Endothelial cell (in vitro differentiated cells): Measurements from ENCODE around the gene SMARCD1. TPM values are rescaled to one million over a fixed set of nuclear protein-coding genes. Genes with fewer than 3 reads are reported as not detected.
A peak's percentile ranks its signal among the peaks of the same experiment; 100 is the strongest.
"Not testable (repeated sequence)": the region's sequence is repeated elsewhere in the genome, so short reads cannot be mapped to it uniquely, and the experiment has no call there.

Experiments
- DNase-seq: peaks from one replicate; pipeline ENCODE4 v3.0.0; 2021; ENCODE audit warnings: low spot score
- H3K27ac Mint-ChIP-seq: one replicate; pipeline ENCODE4 v1.8.0; 2021; ENCODE audit warnings: mixed read lengths, inconsistent platforms; ENCODE audit not compliant: unreplicated experiment
- H3K27me3 Mint-ChIP-seq: one replicate; pipeline ENCODE4 v1.8.0; 2021; ENCODE audit warnings: mild to moderate bottlenecking, moderate library complexity, mixed read lengths, inconsistent platforms; ENCODE audit not compliant: unreplicated experiment
- H3K36me3 Mint-ChIP-seq: one replicate; pipeline ENCODE4 v1.8.0; 2021; ENCODE audit warnings: mild to moderate bottlenecking, low read depth, mixed read lengths, inconsistent platforms; ENCODE audit not compliant: unreplicated experiment
- H3K4me1 Mint-ChIP-seq: one replicate; pipeline ENCODE4 v1.8.0; 2021; ENCODE audit warnings: mild to moderate bottlenecking, mixed read lengths, inconsistent platforms; ENCODE audit not compliant: unreplicated experiment
- H3K4me3 Mint-ChIP-seq: one replicate; pipeline ENCODE4 v1.8.0; 2021; ENCODE audit warnings: mild to moderate bottlenecking, mixed read lengths, inconsistent platforms; ENCODE audit not compliant: unreplicated experiment
- H3K9me3 Mint-ChIP-seq: one replicate; pipeline ENCODE4 v1.8.0; 2021; ENCODE audit warnings: mixed read lengths, inconsistent platforms; ENCODE audit not compliant: unreplicated experiment
- total RNA-seq: library from RNA; stranded (reverse); fragmentation: NEBNext Ultra II Directional; extraction: Animal tissue kit (Norgen Biotek cat#: 25700); gene quantifications from one replicate; pipeline ENCODE4 v1.2.1, GENCODE V29; 2021; ENCODE audit not compliant: unreplicated experiment
- TF ChIP-seq, protein P1 (sequence below): fragments of 200-600 bp; sonication (generic); IDR thresholded peaks from one replicate; pipeline ENCODE4 v1.5.0; 2021; ENCODE audit warnings: antibody characterized with exemption; ENCODE audit not compliant: unreplicated experiment

The SMARCD1 gene
- total RNA-seq, 1 donor from 2014 or later: 101 TPM

- no peaks in the 10 kb centered on the region for H3K9me3 Mint-ChIP-seq
- peaks cover 13% of the 10 kb centered on the region for H3K4me1 Mint-ChIP-seq
- TF ChIP-seq, protein P1, sequence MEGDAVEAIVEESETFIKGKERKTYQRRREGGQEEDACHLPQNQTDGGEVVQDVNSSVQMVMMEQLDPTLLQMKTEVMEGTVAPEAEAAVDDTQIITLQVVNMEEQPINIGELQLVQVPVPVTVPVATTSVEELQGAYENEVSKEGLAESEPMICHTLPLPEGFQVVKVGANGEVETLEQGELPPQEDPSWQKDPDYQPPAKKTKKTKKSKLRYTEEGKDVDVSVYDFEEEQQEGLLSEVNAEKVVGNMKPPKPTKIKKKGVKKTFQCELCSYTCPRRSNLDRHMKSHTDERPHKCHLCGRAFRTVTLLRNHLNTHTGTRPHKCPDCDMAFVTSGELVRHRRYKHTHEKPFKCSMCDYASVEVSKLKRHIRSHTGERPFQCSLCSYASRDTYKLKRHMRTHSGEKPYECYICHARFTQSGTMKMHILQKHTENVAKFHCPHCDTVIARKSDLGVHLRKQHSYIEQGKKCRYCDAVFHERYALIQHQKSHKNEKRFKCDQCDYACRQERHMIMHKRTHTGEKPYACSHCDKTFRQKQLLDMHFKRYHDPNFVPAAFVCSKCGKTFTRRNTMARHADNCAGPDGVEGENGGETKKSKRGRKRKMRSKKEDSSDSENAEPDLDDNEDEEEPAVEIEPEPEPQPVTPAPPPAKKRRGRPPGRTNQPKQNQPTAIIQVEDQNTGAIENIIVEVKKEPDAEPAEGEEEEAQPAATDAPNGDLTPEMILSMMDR: no peak
- no peak for DNase-seq
- H3K4me3 Mint-ChIP-seq: no peak overlapping the region
- no peak overlapping the region for H3K27ac Mint-ChIP-seq
- peaks cover 10% of the 10 kb centered on the region for H3K27me3 Mint-ChIP-seq
- H3K36me3 Mint-ChIP-seq: no peaks in the 10 kb centered on the region
These were observed 3.9 kb upstream of the SMARCD1 start for GRCh38 chr12:50081096-50081808.

DNA sequence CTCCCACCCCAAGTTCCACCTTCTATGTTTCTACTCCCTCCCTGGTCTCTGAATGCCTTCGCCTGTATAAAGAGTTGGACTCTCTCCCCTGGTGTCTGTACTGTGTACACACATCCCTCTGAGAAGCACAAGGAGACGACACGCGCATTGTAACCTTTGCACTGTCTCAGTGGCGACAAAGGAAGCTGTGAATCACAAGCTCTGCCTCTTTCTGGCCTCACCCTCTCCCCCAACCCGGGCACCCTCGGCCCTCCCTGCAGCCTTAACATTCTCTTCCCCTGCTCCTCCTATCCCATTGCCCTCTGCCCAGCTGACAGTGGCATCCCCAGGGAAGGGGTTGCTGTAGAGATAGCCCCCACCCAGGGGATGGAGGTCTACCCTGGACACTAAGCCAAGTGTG, 2.5 kb upstream of the SMARCD1 start:
- Mint-ChIP-seq H3K4me1 (peaks cover 14% of the 10 kb centered on the region), H3K36me3 (no peaks in the 10 kb centered on the region), H3K9me3 (no peaks in the 10 kb centered on the region), H3K4me3 (no peak overlapping the region), H3K27ac (no peak overlapping the region), H3K27me3 (peaks cover 8% of the 10 kb centered on the region)
- DNase-seq: no peak
- TF ChIP-seq, protein P1: no peak

GRCh38 chr12:50083301-50083700, 1.8 kb upstream of the SMARCD1 start:
- Mint-ChIP-seq H3K4me3 (peak overlapping the region; percentile 88), H3K27me3 (peaks cover 8% of the 10 kb centered on the region), H3K9me3 (no peaks in the 10 kb centered on the region), H3K4me1 (peaks cover 14% of the 10 kb centered on the region), H3K36me3 (peaks cover 4% of the 10 kb centered on the region), H3K27ac (peak overlapping the region; percentile 57)
- TF ChIP-seq, protein P1: no peak
- no peak for DNase-seq

DNA sequence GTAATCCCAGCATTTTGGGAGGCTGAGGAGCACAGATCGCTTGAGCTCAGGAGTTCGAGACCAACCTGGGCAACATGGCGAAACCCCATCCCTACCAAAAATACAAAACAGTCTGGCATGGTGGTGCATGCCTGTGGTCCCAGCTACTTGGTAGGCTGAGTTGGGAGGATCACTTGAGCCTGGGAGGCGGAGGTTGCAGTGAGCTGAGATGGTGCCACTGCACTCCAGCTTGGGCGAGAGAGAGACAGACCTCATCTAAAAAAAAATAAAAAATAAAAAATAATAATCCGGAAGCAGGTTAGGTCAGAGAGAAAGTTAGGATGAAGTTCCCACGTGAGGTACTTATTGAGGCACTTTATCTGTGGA, 750 bp upstream of the SMARCD1 start:
- Mint-ChIP-seq H3K4me3 (peak overlapping the region; percentile 92), H3K4me1 (peaks cover 14% of the 10 kb centered on the region), H3K27ac (peak overlapping the region; percentile 86)
- not testable (repeated sequence) for H3K9me3 Mint-ChIP-seq, H3K36me3 Mint-ChIP-seq, H3K27me3 Mint-ChIP-seq, DNase-seq

DNA sequence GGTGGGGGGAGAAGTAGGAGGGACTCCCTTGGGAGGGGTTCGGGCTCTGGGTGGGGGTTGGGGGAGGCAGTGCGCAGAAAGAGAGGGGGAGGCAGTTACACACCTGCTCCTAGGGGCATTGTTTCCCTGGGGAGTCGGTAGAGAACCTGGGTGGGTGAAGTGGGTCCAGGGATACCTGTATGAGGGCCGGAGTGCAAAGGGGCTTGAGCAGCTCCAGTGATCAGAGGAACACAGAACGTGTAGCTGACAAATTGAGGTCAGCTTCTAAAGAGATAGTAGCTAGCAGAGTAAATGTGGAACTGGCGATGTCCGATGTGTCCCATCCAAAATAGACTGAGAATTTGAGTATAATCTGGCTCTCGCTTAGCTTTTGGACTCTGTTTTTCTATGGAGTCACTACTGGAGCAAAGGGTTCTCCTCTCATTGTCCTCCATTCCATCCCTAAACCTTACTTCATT, 502 bp downstream of the SMARCD1 start:
- Mint-ChIP-seq H3K4me1 (peaks cover 14% of the 10 kb centered on the region), H3K36me3 (peaks cover 4% of the 10 kb centered on the region), H3K27me3 (peaks cover 3% of the 10 kb centered on the region), H3K9me3 (no peaks in the 10 kb centered on the region), H3K27ac (peak overlapping the region; percentile 91), H3K4me3 (peak overlapping the region; percentile 95)
- DNase-seq: no peak
- TF ChIP-seq, protein P1: no peak
